ENCODE results near the gene BRSK2. TPM values are rescaled to one million over a fixed set of nuclear protein-coding genes. Genes with fewer than 3 reads are reported as not detected.

The BRSK2 gene
- total and polyA plus RNA-seq, 2 experiments from 2014 or later: 4.7 to 13.6 TPM

DNA sequence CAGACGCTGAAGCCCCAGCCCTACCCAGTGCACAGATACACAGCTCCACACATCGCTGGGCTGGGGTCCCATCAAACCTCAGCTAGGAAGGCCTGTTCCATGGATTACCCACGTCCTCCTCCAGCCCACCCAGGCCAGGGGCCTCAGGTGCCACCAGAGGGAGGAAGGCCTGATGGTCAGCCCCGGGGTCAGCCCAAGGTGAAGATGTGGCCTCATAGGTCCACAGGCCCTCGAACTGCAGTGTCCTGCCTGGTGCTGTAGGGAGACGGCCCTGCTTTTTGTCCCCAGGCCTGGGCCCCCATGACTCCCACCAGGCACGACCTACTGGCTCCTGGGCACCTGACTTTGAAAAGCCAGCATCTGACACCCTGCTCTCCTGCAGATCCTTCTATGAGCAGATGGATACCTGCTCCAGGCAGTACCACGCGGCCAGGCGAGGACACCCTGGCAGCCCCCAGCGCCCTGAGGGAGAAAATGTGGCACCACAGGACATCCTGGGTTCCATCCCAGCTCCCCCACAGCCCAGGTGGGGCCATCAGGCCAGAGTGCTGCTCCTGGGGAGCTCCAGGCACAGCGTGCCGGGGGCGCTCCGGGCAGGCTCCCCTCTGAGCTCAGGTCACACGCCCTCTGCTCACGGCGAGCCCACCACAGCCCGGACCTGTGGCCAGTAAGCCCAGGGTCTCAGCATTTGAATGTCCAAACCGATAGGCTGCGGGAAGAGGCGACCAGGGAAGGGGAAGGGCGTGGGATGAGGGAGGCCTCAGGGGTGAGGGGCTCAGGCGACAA, 112.6 kb downstream of the BRSK2 start:
- H3K27me3 ChIP-seq: no peaks in the 10 kb centered on the region
- TF ChIP-seq, protein P1, sequence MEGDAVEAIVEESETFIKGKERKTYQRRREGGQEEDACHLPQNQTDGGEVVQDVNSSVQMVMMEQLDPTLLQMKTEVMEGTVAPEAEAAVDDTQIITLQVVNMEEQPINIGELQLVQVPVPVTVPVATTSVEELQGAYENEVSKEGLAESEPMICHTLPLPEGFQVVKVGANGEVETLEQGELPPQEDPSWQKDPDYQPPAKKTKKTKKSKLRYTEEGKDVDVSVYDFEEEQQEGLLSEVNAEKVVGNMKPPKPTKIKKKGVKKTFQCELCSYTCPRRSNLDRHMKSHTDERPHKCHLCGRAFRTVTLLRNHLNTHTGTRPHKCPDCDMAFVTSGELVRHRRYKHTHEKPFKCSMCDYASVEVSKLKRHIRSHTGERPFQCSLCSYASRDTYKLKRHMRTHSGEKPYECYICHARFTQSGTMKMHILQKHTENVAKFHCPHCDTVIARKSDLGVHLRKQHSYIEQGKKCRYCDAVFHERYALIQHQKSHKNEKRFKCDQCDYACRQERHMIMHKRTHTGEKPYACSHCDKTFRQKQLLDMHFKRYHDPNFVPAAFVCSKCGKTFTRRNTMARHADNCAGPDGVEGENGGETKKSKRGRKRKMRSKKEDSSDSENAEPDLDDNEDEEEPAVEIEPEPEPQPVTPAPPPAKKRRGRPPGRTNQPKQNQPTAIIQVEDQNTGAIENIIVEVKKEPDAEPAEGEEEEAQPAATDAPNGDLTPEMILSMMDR (IDR thresholded peaks at IDR 0.05; ENCODE audit: poor library complexity): no peak
- TF ChIP-seq EZH2phosphoT487 (IDR thresholded peaks at IDR 0.05; ENCODE audit: low read depth, severe bottlenecking, unreplicated experiment) (no peak), EZH2 (IDR thresholded peaks at IDR 0.05; ENCODE audit: borderline replicate concordance) (no peak)
- no peak for DNase-seq (ENCODE audit: low spot score)
- H3K9me2 ChIP-seq (replicated peaks; ENCODE audit: insufficient read depth): no peaks in the 10 kb centered on the region
- H3K4me3 ChIP-seq: no peak overlapping the region
- H3K4me2 ChIP-seq: no peak overlapping the region
- H3K4me1 ChIP-seq (ENCODE audit: insufficient read depth): peaks cover under 1% of the 10 kb centered on the region
- H3K36me3 ChIP-seq (replicated peaks; ENCODE audit: insufficient read depth, low read depth): no peaks in the 10 kb centered on the region
- H3K9me3 ChIP-seq (ENCODE audit: low read depth): no peaks in the 10 kb centered on the region
- peaks cover 60% of the 10 kb centered on the region for H3K79me2 ChIP-seq
- H3K27ac ChIP-seq: no peak overlapping the region
- peaks cover 58% of the 10 kb centered on the region for H4K20me1 ChIP-seq (ENCODE audit: insufficient read depth, poor library complexity, severe bottlenecking)
- no peak overlapping the region for H2AFZ ChIP-seq
- WGBS (ENCODE audit: low lambda C conversion rate, missing lambda C conversion rate): 90% methylated on average over 24 of the region's 24 CpGs

GRCh38 chr11:1502954-1503707, 113.4 kb downstream of the BRSK2 start:
- no peaks in the 10 kb centered on the region for H3K27me3 ChIP-seq
- DNase-seq (ENCODE audit: low spot score): peak; percentile 56
- no peaks in the 10 kb centered on the region for H3K9me2 ChIP-seq (replicated peaks; ENCODE audit: insufficient read depth)
- no peak overlapping the region for H3K4me3 ChIP-seq
- 88% methylated on average over 20 of the region's 20 CpGs for WGBS (ENCODE audit: low lambda C conversion rate, missing lambda C conversion rate)
- H3K4me1 ChIP-seq (ENCODE audit: insufficient read depth): peaks cover 6% of the 10 kb centered on the region
- H2AFZ ChIP-seq: no peak overlapping the region
- no peaks in the 10 kb centered on the region for H3K36me3 ChIP-seq (replicated peaks; ENCODE audit: insufficient read depth, low read depth)
- no peak overlapping the region for H3K4me2 ChIP-seq
- H3K27ac ChIP-seq: peak overlapping the region; percentile 9
- H3K79me2 ChIP-seq: peaks cover 59% of the 10 kb centered on the region
- TF ChIP-seq EZH2 (IDR thresholded peaks at IDR 0.05; ENCODE audit: borderline replicate concordance): no peak
- peaks cover 63% of the 10 kb centered on the region for H4K20me1 ChIP-seq (ENCODE audit: insufficient read depth, poor library complexity, severe bottlenecking)
- no peaks in the 10 kb centered on the region for H3K9me3 ChIP-seq (ENCODE audit: low read depth)

GRCh38 chr11:1503708-1504104, 114.0 kb downstream of the BRSK2 start:
- H3K27me3 ChIP-seq: no peaks in the 10 kb centered on the region
- peaks cover 57% of the 10 kb centered on the region for H3K79me2 ChIP-seq
- H3K4me1 ChIP-seq (ENCODE audit: insufficient read depth): peaks cover 6% of the 10 kb centered on the region
- H3K36me3 ChIP-seq (replicated peaks; ENCODE audit: insufficient read depth, low read depth): no peaks in the 10 kb centered on the region
- H2AFZ ChIP-seq: no peak overlapping the region
- no peak overlapping the region for H3K27ac ChIP-seq
- no peak overlapping the region for H3K4me2 ChIP-seq
- 89% methylated on average over 14 of the region's 14 CpGs for WGBS (ENCODE audit: low lambda C conversion rate, missing lambda C conversion rate)
- H3K4me3 ChIP-seq: no peak overlapping the region
- TF ChIP-seq EZH2 (IDR thresholded peaks at IDR 0.05; ENCODE audit: borderline replicate concordance): no peak
- no peak for DNase-seq (ENCODE audit: low spot score)
- no peaks in the 10 kb centered on the region for H3K9me2 ChIP-seq (replicated peaks; ENCODE audit: insufficient read depth)
- no peaks in the 10 kb centered on the region for H3K9me3 ChIP-seq (ENCODE audit: low read depth)
- peaks cover 63% of the 10 kb centered on the region for H4K20me1 ChIP-seq (ENCODE audit: insufficient read depth, poor library complexity, severe bottlenecking)

DNA sequence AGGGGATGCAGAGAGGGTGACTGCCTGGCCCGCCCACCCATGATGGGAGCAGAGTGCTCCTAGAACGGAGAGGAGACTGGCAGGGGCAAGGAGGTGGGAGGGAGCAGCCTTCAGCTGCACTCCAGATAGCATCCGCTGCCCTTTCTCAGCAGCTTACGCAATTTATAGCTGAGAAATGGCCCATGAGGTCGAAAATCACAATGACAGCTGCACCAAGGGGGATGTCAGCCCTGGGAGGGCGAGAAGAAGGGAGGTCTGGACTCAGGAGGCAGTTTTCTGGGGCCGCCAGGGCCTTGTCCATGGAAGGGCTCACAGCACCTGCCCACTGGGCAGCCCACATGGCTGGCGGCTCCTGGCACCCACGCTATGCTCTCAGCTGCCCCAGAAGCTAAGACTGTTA, 114.4 kb downstream of the BRSK2 start:
- Histone ChIP-seq H3K4me3 (no peak overlapping the region), H3K9me2 (replicated peaks; ENCODE audit: insufficient read depth) (no peaks in the 10 kb centered on the region), H3K4me2 (no peak overlapping the region), H3K27ac (no peak overlapping the region), H3K36me3 (replicated peaks; ENCODE audit: insufficient read depth, low read depth) (no peaks in the 10 kb centered on the region), H3K9me3 (ENCODE audit: low read depth) (no peaks in the 10 kb centered on the region), H3K79me2 (peaks cover 56% of the 10 kb centered on the region), H2AFZ (no peak overlapping the region), H4K20me1 (ENCODE audit: insufficient read depth, poor library complexity, severe bottlenecking) (peaks cover 63% of the 10 kb centered on the region), H3K27me3 (no peaks in the 10 kb centered on the region), H3K4me1 (ENCODE audit: insufficient read depth) (peaks cover 6% of the 10 kb centered on the region)
- no peak for DNase-seq (ENCODE audit: low spot score)
- no peak for TF ChIP-seq EZH2phosphoT487 (IDR thresholded peaks at IDR 0.05; ENCODE audit: low read depth, severe bottlenecking, unreplicated experiment)
- no peak for TF ChIP-seq EZH2 (IDR thresholded peaks at IDR 0.05; ENCODE audit: borderline replicate concordance)
- TF ChIP-seq, protein P1 (IDR thresholded peaks at IDR 0.05; ENCODE audit: poor library complexity): no peak
- 88% methylated on average over 9 of the region's 9 CpGs for WGBS (ENCODE audit: low lambda C conversion rate, missing lambda C conversion rate)
